AG09319 (cell line): ENCODE results near the gene PSMG1.

Experiments
- DNase-seq: peaks from one replicate; pipeline ENCODE4 v3.0.0-alpha.2; 2010; ENCODE audit warnings: low read depth; ENCODE audit errors: extremely low read depth
- CTCF ChIP-seq: IDR thresholded peaks from 2 replicates; pipeline ENCODE4 v1.5.1; 2011; ENCODE audit warnings: low read depth, mild to moderate bottlenecking, inconsistent platforms, low read length, moderate library complexity

PSMG1 gene

DNA sequence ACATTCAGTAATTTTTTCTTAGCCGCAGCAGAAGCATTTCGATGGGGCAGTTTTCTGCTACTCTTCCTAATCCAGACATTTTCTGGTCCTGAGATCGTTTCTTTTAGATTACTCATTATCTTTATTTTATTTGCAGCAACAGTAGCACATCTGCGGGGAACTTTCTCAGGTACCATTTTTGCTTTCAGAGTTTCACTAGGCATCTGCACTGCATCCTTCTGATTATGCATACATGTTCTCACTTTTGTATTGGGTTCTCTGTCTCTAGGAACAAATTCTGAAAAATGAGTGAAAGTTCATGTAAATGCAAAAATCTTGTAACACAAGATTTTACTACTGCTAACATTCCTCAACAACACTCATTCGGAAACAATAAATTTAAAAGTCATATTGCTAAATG, 3.9 kb upstream of the PSMG1 start:
- DNase-seq = no peak
- no peak for TF ChIP-seq CTCF

GRCh38 chr21:39186676-39187075, 3.4 kb upstream of the PSMG1 start:
- no peak for TF ChIP-seq CTCF
- no peak for DNase-seq

- no peak for DNase-seq
These were observed 1.9 kb upstream of the PSMG1 start for GRCh38 chr21:39185157-39185556.

GRCh38 chr21:39184050-39184980, 1.1 kb upstream of the PSMG1 start:
- no peak for DNase-seq
- no peak for TF ChIP-seq CTCF

More at GRCh38 chr21:39185157-39185556, 1.9 kb upstream of the PSMG1 start:
- TF ChIP-seq CTCF = no peak

DNA sequence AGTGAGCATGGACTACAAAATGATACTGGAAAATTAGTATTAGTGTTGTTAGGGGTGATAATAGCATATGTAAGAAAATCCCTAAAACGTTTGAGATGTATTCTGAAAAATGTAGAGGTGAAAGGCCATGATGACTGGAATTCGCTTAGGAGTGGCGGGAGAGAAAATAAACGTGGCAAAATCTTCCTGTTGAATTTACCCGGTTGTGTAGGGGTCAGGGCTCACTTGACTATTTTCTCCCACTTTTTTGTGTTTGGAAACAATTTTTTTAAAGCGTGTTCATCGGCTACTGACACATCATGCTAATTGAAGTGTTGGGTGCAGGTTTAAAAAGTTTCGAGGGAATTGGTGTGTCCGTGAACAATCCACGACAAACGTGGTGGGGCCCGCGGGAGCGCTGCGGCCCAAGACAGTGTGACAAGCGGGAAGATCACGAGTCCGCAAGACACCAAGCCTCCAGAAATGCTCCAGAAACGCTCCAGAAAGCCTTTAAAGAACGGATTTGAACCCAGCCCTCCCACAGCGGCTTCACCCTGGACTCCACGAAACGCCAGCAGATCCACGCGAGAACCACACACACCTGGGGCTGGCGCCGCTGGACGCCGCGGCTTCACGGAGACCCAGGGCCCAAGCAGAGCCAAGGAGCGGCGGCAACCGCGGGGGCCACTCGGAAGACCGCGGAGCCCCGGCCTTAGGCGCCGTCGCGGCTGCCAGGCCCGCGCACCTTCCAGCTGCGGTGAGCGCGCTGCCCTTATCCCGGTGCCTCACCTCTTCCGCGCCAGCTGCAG, 573 bp downstream of the PSMG1 start:
- no peak for DNase-seq
- no peak for TF ChIP-seq CTCF

GRCh38 chr21:39182016-39182415, 1.2 kb downstream of the PSMG1 start:
- TF ChIP-seq CTCF = no peak
- no peak for DNase-seq
